ENCODE measurements around the gene FAM107A.

DNA sequence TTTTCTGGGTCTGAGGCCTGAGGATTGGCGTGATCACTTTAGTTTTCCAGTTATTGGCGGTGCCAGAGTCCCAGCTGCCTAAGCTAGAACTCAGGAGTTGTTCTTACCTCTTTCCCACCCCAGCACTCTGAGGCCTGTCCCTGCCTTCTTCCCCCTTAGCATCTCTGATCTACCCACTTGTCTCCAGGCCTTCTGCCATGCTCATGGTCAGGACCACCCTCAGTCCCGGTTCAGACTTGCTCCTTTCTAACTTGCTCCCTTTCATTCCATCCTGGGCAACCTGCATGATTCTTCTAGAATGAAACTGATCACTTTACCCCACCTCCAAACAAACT, 55.9 kb downstream of the FAM107A start:
- TF ChIP-seq, protein P1, sequence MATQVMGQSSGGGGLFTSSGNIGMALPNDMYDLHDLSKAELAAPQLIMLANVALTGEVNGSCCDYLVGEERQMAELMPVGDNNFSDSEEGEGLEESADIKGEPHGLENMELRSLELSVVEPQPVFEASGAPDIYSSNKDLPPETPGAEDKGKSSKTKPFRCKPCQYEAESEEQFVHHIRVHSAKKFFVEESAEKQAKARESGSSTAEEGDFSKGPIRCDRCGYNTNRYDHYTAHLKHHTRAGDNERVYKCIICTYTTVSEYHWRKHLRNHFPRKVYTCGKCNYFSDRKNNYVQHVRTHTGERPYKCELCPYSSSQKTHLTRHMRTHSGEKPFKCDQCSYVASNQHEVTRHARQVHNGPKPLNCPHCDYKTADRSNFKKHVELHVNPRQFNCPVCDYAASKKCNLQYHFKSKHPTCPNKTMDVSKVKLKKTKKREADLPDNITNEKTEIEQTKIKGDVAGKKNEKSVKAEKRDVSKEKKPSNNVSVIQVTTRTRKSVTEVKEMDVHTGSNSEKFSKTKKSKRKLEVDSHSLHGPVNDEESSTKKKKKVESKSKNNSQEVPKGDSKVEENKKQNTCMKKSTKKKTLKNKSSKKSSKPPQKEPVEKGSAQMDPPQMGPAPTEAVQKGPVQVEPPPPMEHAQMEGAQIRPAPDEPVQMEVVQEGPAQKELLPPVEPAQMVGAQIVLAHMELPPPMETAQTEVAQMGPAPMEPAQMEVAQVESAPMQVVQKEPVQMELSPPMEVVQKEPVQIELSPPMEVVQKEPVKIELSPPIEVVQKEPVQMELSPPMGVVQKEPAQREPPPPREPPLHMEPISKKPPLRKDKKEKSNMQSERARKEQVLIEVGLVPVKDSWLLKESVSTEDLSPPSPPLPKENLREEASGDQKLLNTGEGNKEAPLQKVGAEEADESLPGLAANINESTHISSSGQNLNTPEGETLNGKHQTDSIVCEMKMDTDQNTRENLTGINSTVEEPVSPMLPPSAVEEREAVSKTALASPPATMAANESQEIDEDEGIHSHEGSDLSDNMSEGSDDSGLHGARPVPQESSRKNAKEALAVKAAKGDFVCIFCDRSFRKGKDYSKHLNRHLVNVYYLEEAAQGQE (IDR thresholded peaks at IDR 0.05; ENCODE audit: unreplicated experiment) = no peak
- TF ChIP-seq CTCF (conservative IDR thresholded peaks at IDR 0.05; ENCODE audit: low read depth in 2 of 2) (no peak), EZH2 (IDR thresholded peaks at IDR 0.05; ENCODE audit: low read depth, unreplicated experiment) (no peak), ZNF114 (CRISPR knock-in tag; IDR thresholded peaks at IDR 0.05) (no peak), ETS1 (IDR thresholded peaks at IDR 0.05) (no peak), POLR2AphosphoS5 (IDR thresholded peaks at IDR 0.05; ENCODE audit: low read depth) (no peak), JUNB (IDR thresholded peaks at IDR 0.05; ENCODE audit: unreplicated experiment) (no peak), STAT1 (IDR thresholded peaks at IDR 0.05; ENCODE audit: unreplicated experiment) (no peak), EZH2phosphoT487 (IDR thresholded peaks at IDR 0.05; ENCODE audit: unreplicated experiment) (no peak), CREB1 (CRISPR knock-in tag; IDR thresholded peaks at IDR 0.05; ENCODE audit: low read depth) (no peak), NANOG (IDR thresholded peaks at IDR 0.05; ENCODE audit: borderline replicate concordance) (no peak), ZNF331 (CRISPR knock-in tag; IDR thresholded peaks at IDR 0.05; ENCODE audit: low read depth) (no peak)
- TF ChIP-seq, protein P2, sequence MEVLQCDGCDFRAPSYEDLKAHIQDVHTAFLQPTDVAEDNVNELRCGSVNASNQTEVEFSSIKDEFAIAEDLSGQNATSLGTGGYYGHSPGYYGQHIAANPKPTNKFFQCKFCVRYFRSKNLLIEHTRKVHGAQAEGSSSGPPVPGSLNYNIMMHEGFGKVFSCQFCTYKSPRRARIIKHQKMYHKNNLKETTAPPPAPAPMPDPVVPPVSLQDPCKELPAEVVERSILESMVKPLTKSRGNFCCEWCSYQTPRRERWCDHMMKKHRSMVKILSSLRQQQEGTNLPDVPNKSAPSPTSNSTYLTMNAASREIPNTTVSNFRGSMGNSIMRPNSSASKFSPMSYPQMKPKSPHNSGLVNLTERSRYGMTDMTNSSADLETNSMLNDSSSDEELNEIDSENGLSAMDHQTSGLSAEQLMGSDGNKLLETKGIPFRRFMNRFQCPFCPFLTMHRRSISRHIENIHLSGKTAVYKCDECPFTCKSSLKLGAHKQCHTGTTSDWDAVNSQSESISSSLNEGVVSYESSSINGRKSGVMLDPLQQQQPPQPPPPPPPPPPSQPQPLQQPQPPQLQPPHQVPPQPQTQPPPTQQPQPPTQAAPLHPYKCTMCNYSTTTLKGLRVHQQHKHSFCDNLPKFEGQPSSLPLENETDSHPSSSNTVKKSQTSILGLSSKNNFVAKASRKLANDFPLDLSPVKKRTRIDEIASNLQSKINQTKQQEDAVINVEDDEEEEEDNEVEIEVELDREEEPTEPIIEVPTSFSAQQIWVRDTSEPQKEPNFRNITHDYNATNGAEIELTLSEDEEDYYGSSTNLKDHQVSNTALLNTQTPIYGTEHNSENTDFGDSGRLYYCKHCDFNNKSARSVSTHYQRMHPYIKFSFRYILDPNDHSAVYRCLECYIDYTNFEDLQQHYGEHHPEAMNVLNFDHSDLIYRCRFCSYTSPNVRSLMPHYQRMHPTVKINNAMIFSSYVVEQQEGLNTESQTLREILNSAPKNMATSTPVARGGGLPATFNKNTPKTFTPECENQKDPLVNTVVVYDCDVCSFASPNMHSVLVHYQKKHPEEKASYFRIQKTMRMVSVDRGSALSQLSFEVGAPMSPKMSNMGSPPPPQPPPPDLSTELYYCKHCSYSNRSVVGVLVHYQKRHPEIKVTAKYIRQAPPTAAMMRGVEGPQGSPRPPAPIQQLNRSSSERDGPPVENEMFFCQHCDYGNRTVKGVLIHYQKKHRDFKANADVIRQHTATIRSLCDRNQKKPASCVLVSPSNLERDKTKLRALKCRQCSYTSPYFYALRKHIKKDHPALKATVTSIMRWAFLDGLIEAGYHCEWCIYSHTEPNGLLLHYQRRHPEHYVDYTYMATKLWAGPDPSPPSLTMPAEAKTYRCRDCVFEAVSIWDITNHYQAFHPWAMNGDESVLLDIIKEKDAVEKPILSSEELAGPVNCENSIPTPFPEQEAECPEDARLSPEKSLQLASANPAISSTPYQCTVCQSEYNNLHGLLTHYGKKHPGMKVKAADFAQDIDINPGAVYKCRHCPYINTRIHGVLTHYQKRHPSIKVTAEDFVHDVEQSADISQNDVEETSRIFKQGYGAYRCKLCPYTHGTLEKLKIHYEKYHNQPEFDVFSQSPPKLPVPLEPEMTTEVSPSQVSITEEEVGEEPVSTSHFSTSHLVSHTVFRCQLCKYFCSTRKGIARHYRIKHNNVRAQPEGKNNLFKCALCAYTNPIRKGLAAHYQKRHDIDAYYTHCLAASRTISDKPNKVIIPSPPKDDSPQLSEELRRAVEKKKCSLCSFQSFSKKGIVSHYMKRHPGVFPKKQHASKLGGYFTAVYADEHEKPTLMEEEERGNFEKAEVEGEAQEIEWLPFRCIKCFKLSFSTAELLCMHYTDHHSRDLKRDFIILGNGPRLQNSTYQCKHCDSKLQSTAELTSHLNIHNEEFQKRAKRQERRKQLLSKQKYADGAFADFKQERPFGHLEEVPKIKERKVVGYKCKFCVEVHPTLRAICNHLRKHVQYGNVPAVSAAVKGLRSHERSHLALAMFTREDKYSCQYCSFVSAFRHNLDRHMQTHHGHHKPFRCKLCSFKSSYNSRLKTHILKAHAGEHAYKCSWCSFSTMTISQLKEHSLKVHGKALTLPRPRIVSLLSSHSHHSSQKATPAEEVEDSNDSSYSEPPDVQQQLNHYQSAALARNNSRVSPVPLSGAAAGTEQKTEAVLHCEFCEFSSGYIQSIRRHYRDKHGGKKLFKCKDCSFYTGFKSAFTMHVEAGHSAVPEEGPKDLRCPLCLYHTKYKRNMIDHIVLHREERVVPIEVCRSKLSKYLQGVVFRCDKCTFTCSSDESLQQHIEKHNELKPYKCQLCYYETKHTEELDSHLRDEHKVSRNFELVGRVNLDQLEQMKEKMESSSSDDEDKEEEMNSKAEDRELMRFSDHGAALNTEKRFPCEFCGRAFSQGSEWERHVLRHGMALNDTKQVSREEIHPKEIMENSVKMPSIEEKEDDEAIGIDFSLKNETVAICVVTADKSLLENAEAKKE (CRISPR knock-in tag; IDR thresholded peaks at IDR 0.05) = no peak
